PC-3 (cell line): ENCODE results near the gene MAN2B1.

Source experiments
- EZH2 ChIP-seq: fragments of 300-600 bp; sonication (generic); IDR thresholded peaks from one replicate; pipeline ENCODE4 v1.6.1; 2017; ENCODE audit warnings: antibody characterized with exemption, mild to moderate bottlenecking, low read length; ENCODE audit not compliant: unreplicated experiment
- EZH2phosphoT487 ChIP-seq: fragments of 300-600 bp; sonication (generic); IDR thresholded peaks from 2 replicates; pipeline ENCODE4 v1.6.1; 2018; ENCODE audit warnings: mild to moderate bottlenecking, antibody characterized with exemption, low read length, borderline replicate concordance
- TF ChIP-seq, protein P1 (sequence below): fragments of 300-600 bp; sonication (generic); conservative IDR thresholded peaks from 2 replicates; pipeline ENCODE4 v1.5.1; 2017; ENCODE audit warnings: antibody characterized with exemption, low read depth, mild to moderate bottlenecking, low read length

DNA sequence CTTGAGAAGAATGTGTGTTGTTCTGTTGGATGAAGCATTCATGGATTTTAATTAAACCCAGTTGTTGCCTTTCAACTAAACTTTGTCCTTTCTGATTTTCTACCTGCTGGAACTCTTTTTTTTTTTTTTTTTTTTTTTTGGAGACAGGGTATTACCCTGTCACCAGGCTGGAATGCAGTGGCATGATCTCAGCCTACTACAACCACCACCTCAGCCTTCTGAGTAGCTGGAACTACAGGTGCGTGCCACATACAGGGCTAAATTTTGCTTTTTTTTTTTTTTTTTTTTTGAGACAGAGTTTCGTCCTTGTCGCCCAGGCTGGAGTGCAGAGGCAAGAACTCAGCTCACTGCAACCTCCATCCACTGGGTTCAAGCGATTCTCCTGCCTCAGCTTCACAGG is 48.9 kb downstream of the MAN2B1 start:
- TF ChIP-seq, protein P1, sequence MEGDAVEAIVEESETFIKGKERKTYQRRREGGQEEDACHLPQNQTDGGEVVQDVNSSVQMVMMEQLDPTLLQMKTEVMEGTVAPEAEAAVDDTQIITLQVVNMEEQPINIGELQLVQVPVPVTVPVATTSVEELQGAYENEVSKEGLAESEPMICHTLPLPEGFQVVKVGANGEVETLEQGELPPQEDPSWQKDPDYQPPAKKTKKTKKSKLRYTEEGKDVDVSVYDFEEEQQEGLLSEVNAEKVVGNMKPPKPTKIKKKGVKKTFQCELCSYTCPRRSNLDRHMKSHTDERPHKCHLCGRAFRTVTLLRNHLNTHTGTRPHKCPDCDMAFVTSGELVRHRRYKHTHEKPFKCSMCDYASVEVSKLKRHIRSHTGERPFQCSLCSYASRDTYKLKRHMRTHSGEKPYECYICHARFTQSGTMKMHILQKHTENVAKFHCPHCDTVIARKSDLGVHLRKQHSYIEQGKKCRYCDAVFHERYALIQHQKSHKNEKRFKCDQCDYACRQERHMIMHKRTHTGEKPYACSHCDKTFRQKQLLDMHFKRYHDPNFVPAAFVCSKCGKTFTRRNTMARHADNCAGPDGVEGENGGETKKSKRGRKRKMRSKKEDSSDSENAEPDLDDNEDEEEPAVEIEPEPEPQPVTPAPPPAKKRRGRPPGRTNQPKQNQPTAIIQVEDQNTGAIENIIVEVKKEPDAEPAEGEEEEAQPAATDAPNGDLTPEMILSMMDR: no peak
- TF ChIP-seq EZH2 (no peak), EZH2phosphoT487 (no peak)
